Ishikawa (cell line): ENCODE data around the gene MSLN.

Experiments
- CEBPB ChIP-seq: IDR thresholded peaks from 2 replicates; pipeline ENCODE4 v1.6.1; 2012
- CREB1 ChIP-seq: IDR thresholded peaks from 2 replicates; pipeline ENCODE4 v1.6.1; 2012; ENCODE audit warnings: low read depth
- EGR1 ChIP-seq: IDR thresholded peaks from 2 replicates; pipeline ENCODE4 v1.6.1; 2012
- EP300 ChIP-seq: IDR thresholded peaks from 2 replicates; pipeline ENCODE4 v1.6.1; 2012; ENCODE audit warnings: borderline replicate concordance
- FOXM1 ChIP-seq: IDR thresholded peaks from 2 replicates; pipeline ENCODE4 v1.6.1; 2012; ENCODE audit warnings: low read depth, borderline replicate concordance
- MAX ChIP-seq: IDR thresholded peaks from 2 replicates; pipeline ENCODE4 v1.6.1; 2012
- NFIC ChIP-seq: IDR thresholded peaks from 2 replicates; pipeline ENCODE4 v1.6.1; 2012
- RAD21 ChIP-seq: IDR thresholded peaks from 2 replicates; pipeline ENCODE4 v1.6.1; 2012; ENCODE audit warnings: low read depth
- REST ChIP-seq: IDR thresholded peaks from 2 replicates; pipeline ENCODE4 v1.6.1; 2012; ENCODE audit warnings: low read depth, mild to moderate bottlenecking
- TAF1 ChIP-seq: IDR thresholded peaks from 2 replicates; pipeline ENCODE4 v1.6.1; 2012; ENCODE audit warnings: low read depth, mild to moderate bottlenecking
- TCF12 ChIP-seq: IDR thresholded peaks from 2 replicates; pipeline ENCODE4 v1.6.1; 2012; ENCODE audit warnings: low read depth
- TEAD4 ChIP-seq: IDR thresholded peaks from 2 replicates; pipeline ENCODE4 v1.6.1; 2012
- USF1 ChIP-seq: IDR thresholded peaks from 2 replicates; pipeline ENCODE4 v1.6.1; 2012
- YY1 ChIP-seq: IDR thresholded peaks from 2 replicates; pipeline ENCODE4 v1.6.1; 2012; ENCODE audit warnings: low read depth
- ZBTB7A ChIP-seq: IDR thresholded peaks from 2 replicates; pipeline ENCODE4 v1.6.1; 2012; ENCODE audit warnings: low read depth

MSLN gene

GRCh38 chr16:767743-768235 lies 7.3 kb downstream of the MSLN start:
- no peak for TF ChIP-seq CEBPB
- no peak for TF ChIP-seq MAX
- TF ChIP-seq USF1, result no peak
- TF ChIP-seq ZBTB7A, result no peak
- TF ChIP-seq REST, result no peak
- TF ChIP-seq NFIC, result no peak
- no peak for TF ChIP-seq TAF1
- no peak for TF ChIP-seq TCF12

- TF ChIP-seq EGR1 (no peak), ZBTB7A (0 out of 2 replicates have a peak, but pooled peaks have one; percentile 57)
Observed at GRCh38 chr16:768428-768827, 7.9 kb downstream of the MSLN start.

GRCh38 chr16:769184-769784 lies 8.8 kb downstream of the MSLN start:
- TF ChIP-seq NFIC (no peak), RAD21 (no peak), REST (no peak), EP300 (no peak), FOXM1 (no peak), TEAD4 (no peak), EGR1 (no peak), YY1 (no peak), MAX (no peak)

GRCh38 chr16:769934-770333 lies 9.4 kb downstream of the MSLN start:
- TF ChIP-seq TCF12, result no peak
- TF ChIP-seq CEBPB, result no peak
- TF ChIP-seq FOXM1, result no peak
- no peak for TF ChIP-seq YY1

GRCh38 chr16:770411-770810 lies 9.9 kb downstream of the MSLN start:
- TF ChIP-seq USF1 (no peak), TEAD4 (no peak), TCF12 (no peak), EGR1 (no peak), ZBTB7A (no peak), TAF1 (no peak), REST (no peak), CREB1 (no peak), YY1 (no peak), FOXM1 (no peak), MAX (no peak), EP300 (no peak), NFIC (no peak), RAD21 (no peak), CEBPB (no peak)
